SK-N-MC (cell line): ENCODE measurements around the gene MYO16.

Experiments used
- DNase-seq: peaks from one replicate; pipeline ENCODE4 v3.0.0-alpha.2; 2011; ENCODE audit warnings: low read depth, low spot score
- H3K27ac ChIP-seq: fragments of 200-600 bp; sonication (generic); 2 replicates; pipeline ENCODE4 v1.5.1; 2016; ENCODE audit warnings: mixed run types
- H3K36me3 ChIP-seq: fragments of 200-600 bp; sonication (generic); 2 replicates; pipeline ENCODE4 v1.6.1; 2017; ENCODE audit warnings: antibody characterized with exemption, low read length, mixed read lengths; ENCODE audit not compliant: insufficient read depth
- H3K4me3 ChIP-seq: fragments of 200-600 bp; sonication (generic); 2 replicates; pipeline ENCODE4 v1.5.1; 2016
- H3K9ac ChIP-seq: fragments of 200-600 bp; sonication (generic); 2 replicates; pipeline ENCODE4 v1.8.0; 2017; ENCODE audit warnings: mixed run types, mixed read lengths; ENCODE audit not compliant: insufficient read length
- H3K9me3 ChIP-seq: fragments of 200-600 bp; sonication (generic); 2 replicates; pipeline ENCODE4 v1.6.1; 2017; ENCODE audit warnings: low read depth, mild to moderate bottlenecking, antibody characterized with exemption, low read length, moderate library complexity, mixed read lengths
- EZH2 ChIP-seq: fragments of 200-600 bp; sonication (generic); IDR thresholded peaks from one replicate; pipeline ENCODE4 v1.6.1; 2017; ENCODE audit warnings: antibody characterized with exemption
- FOXP2 ChIP-seq: optimal IDR thresholded peaks from 2 replicates; pipeline ENCODE3; 2011; ENCODE audit warnings: mild to moderate bottlenecking, moderate library complexity; ENCODE audit not compliant: insufficient read depth; ENCODE audit errors: extremely low read length, control extremely low read depth
- POLR2AphosphoS5 ChIP-seq: IDR thresholded peaks from 2 replicates; pipeline ENCODE4 v1.6.1; 2012; ENCODE audit warnings: mild to moderate bottlenecking, low read depth, low read length, borderline replicate concordance

The MYO16 gene

DNA sequence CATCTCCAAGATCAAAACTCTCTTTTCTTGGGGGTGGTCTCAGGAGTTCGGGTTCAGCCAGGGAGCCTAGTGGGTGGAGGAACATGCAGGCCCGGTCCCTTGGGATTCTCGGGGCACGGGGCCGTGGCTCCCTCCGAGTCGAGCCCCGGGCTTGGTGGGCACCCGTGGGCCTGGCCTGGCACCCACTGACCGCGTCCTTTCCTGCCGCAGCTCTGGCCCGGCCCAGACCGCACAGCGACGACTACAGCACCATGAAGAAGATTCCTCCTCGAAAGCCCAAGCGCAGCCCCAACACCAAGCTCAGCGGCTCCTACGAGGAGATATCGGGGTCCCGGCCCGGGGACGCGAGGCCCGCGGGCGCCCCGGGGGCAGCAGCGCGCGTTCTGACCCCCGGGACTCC, 510.6 kb downstream of the MYO16 start:
- TF ChIP-seq FOXP2 (no peak), POLR2AphosphoS5 (no peak), EZH2 (no peak)
- no peaks in the 10 kb centered on the region; the same call in 1 of the 2 replicates for H3K9me3 ChIP-seq
- no peaks in the 10 kb centered on the region for H3K36me3 ChIP-seq
- H3K4me3 ChIP-seq = no peak overlapping the region
- no peak for DNase-seq
- no peak overlapping the region for H3K27ac ChIP-seq
- H3K9ac ChIP-seq = no peak overlapping the region

DNA sequence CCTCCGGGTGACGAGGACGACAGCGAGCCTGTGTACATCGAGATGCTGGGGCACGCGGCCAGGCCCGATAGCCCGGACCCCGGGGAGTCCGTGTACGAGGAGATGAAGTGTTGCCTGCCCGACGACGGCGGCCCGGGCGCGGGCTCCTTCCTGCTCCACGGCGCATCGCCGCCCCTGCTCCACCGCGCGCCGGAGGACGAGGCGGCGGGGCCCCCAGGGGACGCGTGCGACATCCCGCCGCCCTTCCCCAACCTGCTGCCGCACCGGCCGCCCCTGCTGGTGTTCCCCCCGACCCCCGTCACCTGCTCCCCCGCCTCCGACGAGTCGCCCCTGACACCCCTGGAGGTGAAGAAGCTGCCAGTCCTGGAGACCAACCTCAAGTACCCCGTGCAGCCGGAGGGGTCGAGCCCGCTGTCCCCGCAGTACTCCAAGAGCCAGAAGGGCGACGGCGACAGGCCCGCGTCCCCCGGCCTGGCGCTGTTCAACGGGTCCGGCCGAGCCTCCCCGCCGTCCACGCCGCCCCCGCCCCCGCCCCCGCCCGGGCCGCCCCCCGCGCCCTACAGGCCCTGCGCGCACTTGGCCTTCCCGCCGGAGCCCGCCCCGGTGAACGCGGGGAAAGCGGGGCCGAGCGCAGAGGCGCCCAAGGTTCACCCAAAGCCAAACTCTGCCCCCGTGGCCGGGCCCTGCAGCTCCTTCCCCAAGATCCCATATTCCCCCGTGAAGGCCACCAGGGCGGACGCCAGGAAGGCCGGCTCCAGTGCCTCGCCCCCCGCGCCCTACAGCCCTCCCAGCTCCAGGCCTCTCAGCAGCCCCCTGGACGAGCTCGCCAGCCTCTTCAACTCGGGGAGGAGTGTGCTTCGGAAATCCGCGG, 511.3 kb downstream of the MYO16 start:
- DNase-seq = no peak

DNA sequence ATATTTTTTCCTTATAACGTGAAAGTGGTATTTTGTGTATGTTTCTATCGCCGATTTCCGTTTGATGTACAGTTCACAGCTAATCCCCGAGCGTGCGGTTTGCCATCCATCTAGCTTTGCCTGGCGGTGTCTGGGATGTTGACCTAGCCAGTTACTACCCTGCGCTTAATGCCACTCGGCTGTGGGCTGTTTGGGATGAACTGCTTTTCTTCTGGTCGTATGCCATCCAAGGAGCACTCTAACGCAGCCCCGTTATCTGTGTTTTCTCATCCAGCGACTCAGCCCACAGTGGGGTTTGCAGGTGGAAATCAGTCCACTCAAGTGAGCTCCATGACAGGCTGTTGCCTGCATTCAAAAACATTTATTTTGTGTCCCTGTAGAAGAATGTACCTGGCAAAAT, 512.3 kb downstream of the MYO16 start:
- H3K9me3 ChIP-seq = no peaks in the 10 kb centered on the region; the same call in 1 of the 2 replicates
- no peak overlapping the region for H3K9ac ChIP-seq
- no peak for TF ChIP-seq EZH2
- TF ChIP-seq FOXP2 = no peak
- TF ChIP-seq POLR2AphosphoS5 = no peak
- no peak overlapping the region for H3K27ac ChIP-seq
- H3K4me3 ChIP-seq = no peak overlapping the region
- no peak for DNase-seq
- H3K36me3 ChIP-seq = no peaks in the 10 kb centered on the region

More for the DNA sequence above, 511.3 kb downstream of the MYO16 start:
- Histone ChIP-seq H3K27ac (no peak overlapping the region), H3K9ac (no peak overlapping the region), H3K36me3 (no peaks in the 10 kb centered on the region), H3K4me3 (no peak overlapping the region), H3K9me3 (no peaks in the 10 kb centered on the region; the same call in 1 of the 2 replicates)
- no peak for TF ChIP-seq FOXP2
- TF ChIP-seq POLR2AphosphoS5 = no peak
- no peak for TF ChIP-seq EZH2

DNA sequence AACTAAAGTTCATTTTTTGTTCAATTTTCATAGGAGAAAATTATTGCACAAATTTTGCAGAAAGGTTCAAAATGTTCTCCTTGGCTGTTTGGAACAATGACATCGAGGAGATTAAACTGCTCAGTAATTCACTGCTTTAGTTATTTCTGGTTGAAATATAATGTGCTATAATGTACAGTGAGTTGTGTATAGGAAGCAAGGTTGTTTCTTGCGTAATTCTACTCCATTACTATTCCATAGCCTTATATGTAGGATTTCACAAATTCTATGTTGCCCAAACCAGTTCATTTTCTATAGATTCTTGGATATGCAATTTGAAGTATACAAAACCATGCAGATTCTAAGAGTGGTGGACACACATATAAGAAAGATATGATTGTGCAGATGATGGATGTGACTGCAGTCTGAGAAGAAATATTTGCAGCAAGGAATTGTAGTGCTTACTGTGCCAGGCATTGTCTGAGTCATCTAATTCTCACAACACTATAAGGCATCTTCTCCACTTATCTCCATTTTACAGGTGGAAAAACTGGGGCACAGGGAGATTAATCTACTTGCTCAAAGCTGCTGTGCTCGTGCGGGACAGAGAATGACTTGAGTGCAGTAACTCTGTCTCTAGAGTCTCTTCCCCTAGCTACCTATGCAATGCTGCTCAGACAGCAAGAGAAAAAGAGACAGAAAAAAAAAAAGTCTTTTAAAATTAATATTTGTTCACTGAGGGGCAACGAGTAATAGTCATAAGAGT, 515.5 kb downstream of the MYO16 start:
- no peaks in the 10 kb centered on the region for H3K36me3 ChIP-seq
- H3K9ac ChIP-seq = peak overlapping the region; percentile 46
- peak overlapping the region; percentile 85 for H3K27ac ChIP-seq
- DNase-seq = no peak
- peak overlapping the region; percentile 26; the same call in 1 of the 2 replicates for H3K4me3 ChIP-seq
- H3K9me3 ChIP-seq = no peaks in the 10 kb centered on the region
- TF ChIP-seq FOXP2 (no peak), EZH2 (no peak), POLR2AphosphoS5 (no peak)

DNA sequence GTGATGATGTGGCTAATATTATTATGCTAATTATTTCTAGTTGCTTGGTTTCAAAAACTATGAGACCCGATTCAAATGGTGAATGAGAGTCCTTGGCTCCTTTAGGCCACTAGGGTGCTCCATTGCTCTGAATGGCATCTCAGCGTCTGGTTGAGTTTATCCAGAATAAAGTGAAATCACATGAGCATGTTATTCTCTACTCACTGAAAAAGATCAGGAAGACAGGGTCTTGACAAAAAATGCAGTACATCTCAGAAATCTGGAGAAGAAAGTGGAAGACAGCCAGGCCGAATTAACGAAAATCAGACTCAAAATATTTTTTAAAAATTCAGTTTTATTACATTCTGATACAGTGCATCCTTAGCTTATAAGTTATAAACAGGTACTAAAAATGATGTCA, 516.2 kb downstream of the MYO16 start:
- Histone ChIP-seq H3K36me3 (no peaks in the 10 kb centered on the region), H3K27ac (peak overlapping the region; percentile 85), H3K9ac (peak overlapping the region; percentile 54), H3K9me3 (no peaks in the 10 kb centered on the region), H3K4me3 (no peak overlapping the region)
- peak; percentile 84 for DNase-seq
- TF ChIP-seq EZH2 (no peak), FOXP2 (no peak), POLR2AphosphoS5 (no peak)

DNA sequence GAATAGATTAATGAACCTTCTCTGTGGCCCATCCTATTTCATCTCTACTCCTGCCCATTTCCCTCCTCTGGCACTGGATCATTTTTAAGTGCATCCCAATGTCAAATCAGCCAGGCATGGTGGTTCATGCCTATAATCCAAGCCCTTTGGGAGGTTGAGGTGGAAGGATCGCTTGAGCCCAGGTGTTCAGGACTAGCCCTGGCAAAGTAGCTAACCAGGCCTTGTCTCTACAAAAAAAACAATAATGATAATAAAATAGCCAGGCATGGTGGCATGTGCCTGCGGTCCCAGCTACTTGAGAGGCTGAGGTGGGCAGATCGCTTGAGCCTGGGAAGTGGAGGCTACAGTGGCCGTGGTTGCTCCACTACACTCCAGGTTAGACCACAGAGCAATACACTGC, 517.0 kb downstream of the MYO16 start:
- no peaks in the 10 kb centered on the region for H3K36me3 ChIP-seq
- no peaks in the 10 kb centered on the region for H3K9me3 ChIP-seq
- H3K27ac ChIP-seq = peak overlapping the region; percentile 85
- no peak overlapping the region for H3K4me3 ChIP-seq
- peak overlapping the region; percentile 54 for H3K9ac ChIP-seq
- TF ChIP-seq POLR2AphosphoS5 (no peak), FOXP2 (no peak), EZH2 (no peak)
- no peak for DNase-seq

DNA sequence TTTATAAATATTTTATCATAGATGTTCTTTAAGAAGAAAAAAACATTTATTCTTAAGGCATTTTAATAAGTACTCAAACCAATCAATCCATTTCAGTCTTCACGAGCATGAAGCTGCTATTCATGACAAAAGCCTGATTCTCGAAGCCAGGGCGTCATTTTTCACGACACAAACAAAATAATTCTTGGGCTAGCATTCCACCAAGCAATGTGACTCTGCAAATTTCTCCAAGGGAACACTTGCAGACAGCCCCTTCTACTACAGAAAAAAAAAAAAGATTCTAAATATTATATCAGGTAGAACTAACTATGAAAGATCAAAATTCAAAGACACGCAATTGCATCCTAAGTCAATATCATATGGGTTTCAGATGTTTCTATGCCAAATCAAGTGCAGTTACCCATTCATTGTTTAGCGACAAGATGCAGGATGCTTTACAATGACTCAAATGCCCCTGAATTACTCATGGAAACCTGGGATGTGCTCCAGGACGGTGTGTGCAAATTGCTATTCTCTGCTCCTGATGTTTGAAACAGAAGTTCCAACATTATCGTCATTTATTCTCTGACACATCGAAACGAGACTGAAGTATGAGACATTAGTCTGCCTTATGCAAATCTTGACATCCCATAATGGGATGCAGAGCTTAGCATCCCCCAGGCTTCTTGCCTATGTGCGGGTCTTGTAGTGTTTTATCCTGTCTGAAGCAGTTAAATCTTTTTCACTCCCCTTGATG, 517.7 kb downstream of the MYO16 start:
- Histone ChIP-seq H3K27ac (peak overlapping the region; percentile 85), H3K9ac (peak overlapping the region; percentile 14)
- no peak for DNase-seq

DNA sequence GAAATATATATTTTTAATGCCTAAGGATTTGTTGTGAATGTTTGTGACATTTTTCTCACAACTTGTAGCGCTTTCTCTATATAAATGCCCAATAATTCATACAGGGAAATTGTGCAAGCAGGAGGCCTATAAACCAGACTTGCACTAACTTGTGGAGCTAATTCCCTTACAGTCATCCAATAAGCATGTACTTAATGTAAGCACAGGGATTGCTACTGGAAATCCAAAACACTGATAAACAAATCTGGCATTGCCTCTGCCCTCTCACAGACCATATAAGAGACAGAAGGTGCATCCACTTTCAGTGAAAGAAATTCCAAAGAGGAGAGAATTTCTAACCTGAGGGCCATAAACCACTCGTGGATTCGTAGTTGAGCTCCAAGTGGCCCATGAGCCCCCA, 518.8 kb downstream of the MYO16 start:
- Histone ChIP-seq H3K9ac (no peak overlapping the region), H3K9me3 (no peaks in the 10 kb centered on the region), H3K36me3 (no peaks in the 10 kb centered on the region), H3K4me3 (no peak overlapping the region), H3K27ac (peak overlapping the region; percentile 85; the same call in 1 of the 2 replicates)
- no peak for DNase-seq
- TF ChIP-seq EZH2 (no peak), POLR2AphosphoS5 (no peak), FOXP2 (no peak)

More for the DNA sequence above, 517.7 kb downstream of the MYO16 start:
- Histone ChIP-seq H3K9me3 (no peaks in the 10 kb centered on the region), H3K4me3 (no peak overlapping the region), H3K36me3 (no peaks in the 10 kb centered on the region)
- TF ChIP-seq EZH2 = no peak
- TF ChIP-seq POLR2AphosphoS5 = no peak
- TF ChIP-seq FOXP2 = no peak
